ENCODE results near the gene SLC3A2. TPM values are rescaled to one million over a fixed set of nuclear protein-coding genes. Genes with fewer than 3 reads are reported as not detected.

SLC3A2 gene
- total and polyA plus RNA-seq, 8 donors = 131 to 228 (median 180) TPM

- peaks cover 7 to 21% of the 10 kb centered on the region in 2 donors for H3K4me1 ChIP-seq
- peaks cover 57 to 88% of the 10 kb centered on the region in 2 donors for H3K27me3 ChIP-seq
- no peak overlapping the region for H3K27ac ChIP-seq
Observed at GRCh38 chr11:62926680-62927455, 46.2 kb downstream of the SLC3A2 start.

DNA sequence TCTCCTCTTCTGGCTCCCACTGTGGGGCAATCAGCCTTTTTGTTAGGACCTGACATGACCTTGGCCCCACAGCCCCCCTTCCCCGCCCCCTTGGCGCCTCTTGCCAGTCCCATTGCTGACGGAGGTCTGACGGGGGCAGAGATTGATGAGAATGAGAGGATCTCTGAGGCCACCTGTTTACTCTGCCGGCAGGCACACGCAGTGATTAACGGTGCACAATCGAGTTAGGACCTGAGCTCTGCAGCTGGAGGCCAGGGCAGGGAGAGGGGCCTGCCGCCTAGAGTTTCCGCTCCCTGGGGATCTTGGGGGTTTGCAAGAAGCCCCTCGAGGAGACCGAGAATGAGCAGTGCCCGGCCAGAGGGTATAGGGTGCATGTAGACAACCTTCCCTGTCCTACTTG is 47.3 kb downstream of the SLC3A2 start:
- Histone ChIP-seq H3K4me1 (peaks cover 7 to 21% of the 10 kb centered on the region in 2 donors), H3K4me3 (no peak overlapping the region), H3K27me3 (peaks cover 50 to 77% of the 10 kb centered on the region in 2 donors), H3K27ac (no peak overlapping the region), H3K9me3 (no peaks in the 10 kb centered on the region), H3K36me3 (no peaks in the 10 kb centered on the region)
- ATAC-seq (no peak), DNase-seq (no peak)
- intact Hi-C loops (cut with DNase I) = no loop called here
- no peak for TF ChIP-seq CTCF (IDR thresholded peaks at IDR 0.05)

More at GRCh38 chr11:62926680-62927455, 46.2 kb downstream of the SLC3A2 start:
- Histone ChIP-seq H3K9me3 (no peaks in the 10 kb centered on the region), H3K4me3 (no peak overlapping the region), H3K36me3 (no peaks in the 10 kb centered on the region)
- ATAC-seq (no peak), DNase-seq (no peak)
- no peak for TF ChIP-seq CTCF (IDR thresholded peaks at IDR 0.05)
- intact Hi-C loops (cut with DNase I) = no loop called here

GRCh38 chr11:62930157-62930556 is 49.5 kb downstream of the SLC3A2 start:
- Histone ChIP-seq H3K4me3 (no peak overlapping the region), H3K4me1 (peaks cover 4 to 14% of the 10 kb centered on the region in 2 donors), H3K27me3 (peaks cover 30 to 55% of the 10 kb centered on the region in 2 donors), H3K27ac (no peak overlapping the region), H3K36me3 (no peaks in the 10 kb centered on the region), H3K9me3 (no peaks in the 10 kb centered on the region)
- intact Hi-C loops (cut with DNase I) = no loop called here
- ATAC-seq = no peak
- TF ChIP-seq CTCF (IDR thresholded peaks at IDR 0.05) = no peak
- DNase-seq = no peak

- ATAC-seq (no peak), DNase-seq (no peak)
- no peak for TF ChIP-seq CTCF (IDR thresholded peaks at IDR 0.05)
- Histone ChIP-seq H3K4me1 (peaks cover 4 to 10% of the 10 kb centered on the region in 2 donors), H3K27ac (no peak overlapping the region), H3K36me3 (no peaks in the 10 kb centered on the region), H3K27me3 (peaks cover 25 to 50% of the 10 kb centered on the region in 2 donors), H3K9me3 (no peaks in the 10 kb centered on the region), H3K4me3 (no peak overlapping the region)
- intact Hi-C loops (cut with DNase I) = no loop called here
Observed at GRCh38 chr11:62930666-62931065, 50.0 kb downstream of the SLC3A2 start.

DNA sequence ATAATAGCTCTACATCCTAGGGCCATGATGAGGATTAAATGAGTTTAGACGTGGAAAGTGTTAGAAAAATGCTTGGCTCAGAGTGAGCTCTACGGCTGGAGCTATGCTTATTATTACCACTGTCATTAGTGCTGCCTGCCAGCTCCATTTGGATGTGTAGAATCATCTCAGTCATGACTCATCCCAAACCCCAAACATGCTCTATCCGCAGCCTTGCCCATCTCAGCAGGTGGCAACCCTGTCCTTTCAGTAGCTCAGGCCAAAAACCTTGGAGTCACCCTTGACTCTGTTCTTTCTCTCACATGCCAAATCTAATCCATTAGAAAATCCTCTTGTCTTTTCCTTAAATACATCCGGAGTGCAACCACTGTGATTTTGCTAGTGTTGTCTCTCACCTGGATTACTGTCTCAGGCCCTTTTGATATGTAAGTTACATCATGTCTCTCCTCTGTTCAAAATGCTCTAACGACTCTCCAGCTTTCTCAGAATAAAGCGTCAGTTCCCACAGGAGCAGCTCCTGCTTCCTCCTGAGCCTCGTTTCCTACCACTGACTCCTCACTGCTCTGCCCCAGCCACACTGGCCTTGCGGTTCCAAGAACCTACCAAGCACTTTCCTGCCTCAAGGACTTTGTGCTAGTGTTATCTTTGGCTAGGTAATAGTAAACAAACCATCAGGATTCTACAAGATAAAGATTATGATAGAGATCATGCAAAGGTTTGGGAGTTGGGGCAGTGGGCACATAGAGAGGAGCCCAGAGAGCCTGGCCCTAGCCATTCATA is 51.0 kb downstream of the SLC3A2 start:
- Histone ChIP-seq H3K4me1 (peaks cover 0 to under 1% of the 10 kb centered on the region in 2 donors), H3K27ac (no peak overlapping the region), H3K9me3 (no peaks in the 10 kb centered on the region), H3K4me3 (no peak overlapping the region), H3K27me3 (peaks cover 15 to 40% of the 10 kb centered on the region in 2 donors), H3K36me3 (no peaks in the 10 kb centered on the region)
- DNase-seq (no peak), ATAC-seq (no peak)
- no peak for TF ChIP-seq CTCF (IDR thresholded peaks at IDR 0.05)
- intact Hi-C loops (cut with DNase I) = no loop called here

All from left lung (tissue), 10 donors.